ENCODE results near the gene FRG2B. TPM values are rescaled to one million over a fixed set of nuclear protein-coding genes. Genes with fewer than 3 reads are reported as not detected.

Gene FRG2B
- total RNA-seq, 1 experiment from 2014 or later: not detected

GRCh38 chr10:133618851-133619250 lies 7.7 kb downstream of the FRG2B start:
- Histone ChIP-seq H2AFZ (ENCODE audit: low read length) (no peak overlapping the region), H3F3A (ENCODE audit: low read length, unreplicated experiment) (no peaks in the 10 kb centered on the region), H3K4me2 (ENCODE audit: low read length) (no peak overlapping the region), H3K9ac (ENCODE audit: low read length) (no peak overlapping the region), H3K9me3 (ENCODE audit: low read length) (no peaks in the 10 kb centered on the region), H3K27me3 (ENCODE audit: low read length) (no peaks in the 10 kb centered on the region), H3K9me2 (replicated peaks; ENCODE audit: low read length) (no peaks in the 10 kb centered on the region), H4K20me1 (ENCODE audit: low read length) (no peaks in the 10 kb centered on the region), H3K36me3 (ENCODE audit: low read depth, low read length) (no peaks in the 10 kb centered on the region), H3K79me2 (ENCODE audit: low read length) (no peaks in the 10 kb centered on the region), H3K27ac (ENCODE audit: low read length) (no peak overlapping the region), H3K4me1 (ENCODE audit: insufficient read depth, low read length) (no peaks in the 10 kb centered on the region), H3K4me3 (ENCODE audit: low read length) (no peak overlapping the region)
- CTCF ChIA-PET: no interaction called here
- POLR2A ChIA-PET (ENCODE audit: unreplicated experiment): no interaction called here
- intact Hi-C loops (cut with micrococcal nuclease): no loop called here
- ATAC-seq: no peak
- TF ChIP-seq EZH2phosphoT487 (IDR thresholded peaks at IDR 0.05; ENCODE audit: borderline replicate concordance, low read length): no peak
- TF ChIP-seq CTCF (conservative IDR thresholded peaks at IDR 0.05; ENCODE audit: low read depth, low read length): no peak
- no peak for TF ChIP-seq EZH2 (IDR thresholded peaks at IDR 0.05; ENCODE audit: low read length, unreplicated experiment)
- BruUV-seq (replicated peaks): no TSS peak
- DNase-seq: no peak

GRCh38 chr10:133617196-133617595 lies 9.4 kb downstream of the FRG2B start:
- DNase-seq: no peak
- Histone ChIP-seq H3K4me1 (ENCODE audit: insufficient read depth, low read length) (no peaks in the 10 kb centered on the region), H3K9me3 (ENCODE audit: low read length) (no peaks in the 10 kb centered on the region), H3K4me2 (ENCODE audit: low read length) (no peak overlapping the region), H3K27ac (ENCODE audit: low read length) (no peak overlapping the region), H3K36me3 (ENCODE audit: low read depth, low read length) (no peaks in the 10 kb centered on the region), H3K27me3 (ENCODE audit: low read length) (no peaks in the 10 kb centered on the region), H3K9me2 (replicated peaks; ENCODE audit: low read length) (no peaks in the 10 kb centered on the region), H3F3A (ENCODE audit: low read length, unreplicated experiment) (no peaks in the 10 kb centered on the region), H3K79me2 (ENCODE audit: low read length) (no peaks in the 10 kb centered on the region), H4K20me1 (ENCODE audit: low read length) (no peaks in the 10 kb centered on the region), H2AFZ (ENCODE audit: low read length) (no peak overlapping the region), H3K4me3 (ENCODE audit: low read length) (no peak overlapping the region), H3K9ac (ENCODE audit: low read length) (no peak overlapping the region)
- BruUV-seq (replicated peaks): no TSS peak
- CTCF ChIA-PET: no interaction called here
- POLR2A ChIA-PET (ENCODE audit: unreplicated experiment): no interaction called here
- no peak for ATAC-seq
- TF ChIP-seq EZH2phosphoT487 (IDR thresholded peaks at IDR 0.05; ENCODE audit: borderline replicate concordance, low read length) (no peak), CTCF (conservative IDR thresholded peaks at IDR 0.05; ENCODE audit: low read depth, low read length) (no peak), EZH2 (IDR thresholded peaks at IDR 0.05; ENCODE audit: low read length, unreplicated experiment) (no peak)
- intact Hi-C loops (cut with micrococcal nuclease): no loop called here

GRCh38 chr10:133616371-133617130 lies 10.0 kb downstream of the FRG2B start:
- BruUV-seq (replicated peaks): no TSS peak

More at GRCh38 chr10:133616371-133617130, 10.0 kb downstream of the FRG2B start:
- H3K9me2 ChIP-seq (replicated peaks; ENCODE audit: low read length): no peaks in the 10 kb centered on the region
- H3K79me2 ChIP-seq (ENCODE audit: low read length): no peaks in the 10 kb centered on the region
- intact Hi-C loops (cut with micrococcal nuclease): no loop called here
- TF ChIP-seq EZH2phosphoT487 (IDR thresholded peaks at IDR 0.05; ENCODE audit: borderline replicate concordance, low read length) (no peak), EZH2 (IDR thresholded peaks at IDR 0.05; ENCODE audit: low read length, unreplicated experiment) (no peak), CTCF (conservative IDR thresholded peaks at IDR 0.05; ENCODE audit: low read depth, low read length) (no peak)
- H3K4me2 ChIP-seq (ENCODE audit: low read length): no peak overlapping the region
- no peak overlapping the region for H3K27ac ChIP-seq (ENCODE audit: low read length)
- H3K4me1 ChIP-seq (ENCODE audit: insufficient read depth, low read length): no peaks in the 10 kb centered on the region
- ATAC-seq (no peak), DNase-seq (no peak)
- H2AFZ ChIP-seq (ENCODE audit: low read length): no peak overlapping the region
- H4K20me1 ChIP-seq (ENCODE audit: low read length): no peaks in the 10 kb centered on the region
- no peaks in the 10 kb centered on the region for H3K36me3 ChIP-seq (ENCODE audit: low read depth, low read length)
- H3K9me3 ChIP-seq (ENCODE audit: low read length): no peaks in the 10 kb centered on the region
- H3K4me3 ChIP-seq (ENCODE audit: low read length): no peak overlapping the region
- H3K27me3 ChIP-seq (ENCODE audit: low read length): no peaks in the 10 kb centered on the region
- H3K9ac ChIP-seq (ENCODE audit: low read length): no peak overlapping the region
- POLR2A ChIA-PET (ENCODE audit: unreplicated experiment): no interaction called here
- CTCF ChIA-PET: no interaction called here
- no peaks in the 10 kb centered on the region for H3F3A ChIP-seq (ENCODE audit: low read length, unreplicated experiment)
